COLO829 (cell line): ENCODE results near the gene SPATA13.
A peak's percentile ranks its signal among the peaks of the same experiment; 100 is the strongest.
"Not testable (repeated sequence)": the region's sequence is repeated elsewhere in the genome, so short reads cannot be mapped to it uniquely, and the experiment has no call there.

Experiments
- DNase-seq: peaks from one replicate; pipeline ENCODE4 v3.0.0; 2012; ENCODE audit warnings: low spot score

SPATA13 gene

GRCh38 chr13:24160458-24161009 is at the start of gene SPATA13:
SPATA13 (plus strand) TSS chr13:24160720; CDS start chr13:24222930, 62,210 bp downstream.
- DNase-seq: peak; percentile 98

GRCh38 chr13:24112791-24113190 is 47.7 kb upstream of the SPATA13 start:
- no peak for DNase-seq

- DNase-seq: no peak
Measured at GRCh38 chr13:24115671-24116070, 44.8 kb upstream of the SPATA13 start.

- DNase-seq: no peak
Measured at GRCh38 chr13:24116131-24116530, 44.4 kb upstream of the SPATA13 start.

GRCh38 chr13:24118576-24118975 is 41.9 kb upstream of the SPATA13 start:
- no peak for DNase-seq

GRCh38 chr13:24119626-24120508 is 40.7 kb upstream of the SPATA13 start:
- DNase-seq: no peak

GRCh38 chr13:24122045-24122444 is 38.5 kb upstream of the SPATA13 start:
- not testable (repeated sequence) for DNase-seq

- no peak for DNase-seq
Measured at GRCh38 chr13:24122569-24122968, 38.0 kb upstream of the SPATA13 start.

GRCh38 chr13:24123761-24124160 is 36.8 kb upstream of the SPATA13 start:
- no peak for DNase-seq

GRCh38 chr13:24124789-24125476 is 35.6 kb upstream of the SPATA13 start:
- no peak for DNase-seq

GRCh38 chr13:24127116-24127631 is 33.3 kb upstream of the SPATA13 start:
- no peak for DNase-seq

- DNase-seq: no peak
Measured at GRCh38 chr13:24128112-24128511, 32.4 kb upstream of the SPATA13 start.

- DNase-seq: no peak
Measured at GRCh38 chr13:24128962-24129361, 31.6 kb upstream of the SPATA13 start.

GRCh38 chr13:24129914-24130774 is 30.4 kb upstream of the SPATA13 start:
- DNase-seq: peak; percentile 50

GRCh38 chr13:24131749-24132148 is 28.8 kb upstream of the SPATA13 start:
- DNase-seq: no peak

GRCh38 chr13:24133021-24133795 is 27.3 kb upstream of the SPATA13 start:
- no peak for DNase-seq

- DNase-seq: no peak
Measured at GRCh38 chr13:24134231-24134630, 26.3 kb upstream of the SPATA13 start.

- DNase-seq: no peak
Measured at GRCh38 chr13:24134757-24135156, 25.8 kb upstream of the SPATA13 start.

GRCh38 chr13:24135674-24136300 is 24.7 kb upstream of the SPATA13 start:
- DNase-seq: peak; percentile 63

- DNase-seq: no peak
Measured at GRCh38 chr13:24138911-24139310, 21.6 kb upstream of the SPATA13 start.
